Kasumi-1 (cell line): ENCODE measurements around the gene NEU4.
A peak's percentile ranks its signal among the peaks of the same experiment; 100 is the strongest.
"Not testable (repeated sequence)": the region's sequence is repeated elsewhere in the genome, so short reads cannot be mapped to it uniquely, and the experiment has no call there.

ENCODE experiments used
- DNase-seq, 2 experiments: peaks; one replicate each; lab custom pipeline; 2025; lab: John Stamatoyannopoulos, UW

Gene NEU4

DNA sequence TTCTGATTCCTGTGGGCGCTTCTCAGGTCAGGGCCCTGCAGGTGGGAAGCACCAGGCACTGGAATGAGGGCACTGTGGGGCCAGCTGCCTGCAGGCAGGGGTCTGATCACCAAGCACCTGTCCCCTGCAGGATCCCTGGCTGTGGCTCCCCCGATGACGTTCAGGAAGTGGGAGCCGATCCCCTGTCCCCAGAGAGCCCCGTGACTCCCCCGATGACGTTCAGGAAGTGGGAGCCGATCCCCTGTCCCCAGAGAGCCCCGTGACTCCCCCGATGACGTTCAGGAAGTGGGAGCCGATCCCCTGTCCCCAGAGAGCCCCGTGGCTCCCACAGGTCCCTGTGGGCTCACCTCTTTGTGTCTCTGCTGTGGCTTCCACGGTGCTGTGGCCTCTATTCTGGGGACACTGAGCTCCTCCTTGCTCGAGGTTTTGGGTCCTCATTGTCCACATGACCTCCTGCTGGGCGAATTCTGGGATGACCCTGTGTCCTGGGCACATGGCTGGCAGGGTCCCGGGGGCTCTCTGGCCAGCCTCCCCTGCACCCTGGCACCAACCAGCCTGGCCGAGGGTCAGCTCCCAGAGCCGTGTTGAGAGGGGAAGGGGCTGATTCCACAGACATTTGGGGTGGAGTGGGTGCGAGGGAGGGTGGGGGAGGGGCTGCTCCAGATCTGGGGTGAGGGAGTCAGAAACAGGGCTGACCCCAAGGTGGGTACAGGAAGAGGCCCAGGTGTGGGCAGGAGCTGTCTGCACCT, 4.8 kb downstream of the NEU4 start:
- no peak for DNase-seq

DNA sequence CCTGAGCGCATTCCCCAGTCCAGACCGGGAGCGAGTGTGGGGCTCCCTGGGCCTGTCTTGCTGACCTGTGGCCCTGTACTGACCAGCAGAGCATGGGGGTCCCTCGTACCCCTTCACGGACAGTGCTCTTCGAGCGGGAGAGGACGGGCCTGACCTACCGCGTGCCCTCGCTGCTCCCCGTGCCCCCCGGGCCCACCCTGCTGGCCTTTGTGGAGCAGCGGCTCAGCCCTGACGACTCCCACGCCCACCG, 5.3 kb downstream of the NEU4 start:
- no peak for DNase-seq

GRCh38 chr2:241814643-241815476, 5.9 kb downstream of the NEU4 start:
- DNase-seq = no peak

GRCh38 chr2:241815477-241816430, 6.8 kb downstream of the NEU4 start:
- DNase-seq = no peak

GRCh38 chr2:241816431-241817121, 7.6 kb downstream of the NEU4 start:
- no peak for DNase-seq

DNA sequence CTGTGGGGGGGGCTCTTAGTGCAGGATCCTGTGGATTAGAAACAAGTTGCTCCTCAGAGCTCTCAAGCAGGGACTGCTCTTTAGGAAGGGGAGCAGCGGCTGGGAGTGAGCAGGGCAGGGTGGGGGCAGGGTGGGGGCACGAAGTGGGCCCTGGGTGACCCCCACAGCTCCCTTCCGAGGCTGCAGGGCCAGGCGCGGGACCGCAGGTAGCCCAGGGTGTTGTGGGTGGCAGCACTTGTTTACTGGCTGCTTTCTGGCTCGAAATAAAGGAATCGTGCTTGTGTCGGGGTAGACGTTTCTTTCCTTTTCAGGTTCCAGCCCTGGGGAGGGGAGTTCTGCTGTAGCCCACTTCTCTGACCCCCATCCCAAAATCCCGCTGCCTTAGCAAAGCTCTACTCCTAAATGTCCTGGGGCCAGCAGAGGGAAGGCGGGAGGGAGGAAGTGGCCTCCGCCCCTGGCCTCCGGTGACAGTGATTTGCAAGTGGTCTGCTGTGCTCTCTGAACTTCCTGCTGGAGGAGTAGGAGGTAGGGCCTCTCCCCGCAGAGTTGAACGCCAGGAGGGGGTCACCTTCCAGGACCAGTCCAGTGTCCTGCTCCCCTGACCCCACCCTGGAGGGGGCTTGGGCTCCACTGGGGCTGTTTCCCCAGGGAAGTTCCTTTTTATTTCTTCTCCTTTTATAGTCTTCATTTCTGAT, 8.3 kb downstream of the NEU4 start:
- DNase-seq = peak in 1 of 2 experiments; percentile 2

- not testable (repeated sequence) for DNase-seq
These were observed 8.8 kb downstream of the NEU4 start for GRCh38 chr2:241817821-241818215.

- no peak for DNase-seq
These were observed 9.4 kb downstream of the NEU4 start for GRCh38 chr2:241818229-241818942.

- DNase-seq = no peak
These were observed 9.9 kb downstream of the NEU4 start for GRCh38 chr2:241818943-241819270.

GRCh38 chr2:241819947-241820624, 11.1 kb downstream of the NEU4 start:
- not testable (repeated sequence) for DNase-seq

- no peak for DNase-seq
These were observed 11.8 kb downstream of the NEU4 start for GRCh38 chr2:241820625-241821384.

DNA sequence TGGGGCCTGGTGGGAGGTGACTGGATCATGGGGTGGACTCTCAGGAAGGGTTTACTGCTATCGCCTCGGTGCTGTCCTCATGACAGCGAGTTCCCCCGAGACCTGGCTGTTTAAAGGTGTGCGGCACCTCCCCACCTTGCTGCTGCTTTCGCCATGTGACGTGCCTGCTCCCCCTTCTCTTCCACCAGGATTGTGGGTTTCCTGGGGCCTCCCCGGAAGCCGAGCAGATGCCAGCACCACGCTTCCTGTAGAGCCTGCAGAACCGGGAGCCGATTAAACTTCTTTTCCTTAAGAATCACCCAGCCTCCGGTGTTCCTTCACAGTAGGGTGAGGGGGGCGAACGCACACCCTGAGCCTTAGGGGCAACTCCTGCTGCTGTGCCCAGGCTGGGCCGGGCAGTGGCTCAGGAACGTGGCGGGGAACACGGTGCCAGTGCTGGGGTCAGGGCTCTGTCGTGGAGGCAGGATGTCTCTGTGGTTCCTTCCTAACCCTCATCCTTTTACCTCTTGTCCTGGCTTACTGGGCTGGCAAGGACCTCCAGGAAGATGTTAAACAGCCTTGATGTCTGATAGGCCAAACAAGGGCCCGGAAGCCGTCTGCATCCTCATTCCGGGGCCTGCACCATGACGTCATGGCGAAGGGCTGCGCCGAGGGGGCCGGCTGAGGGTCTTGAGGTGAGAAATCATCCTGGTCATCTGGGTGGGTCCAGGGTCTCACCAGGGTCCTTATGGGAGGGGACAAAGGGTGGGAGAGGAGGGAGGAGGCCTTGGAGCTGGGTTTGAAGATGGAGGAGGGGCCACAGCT, 12.7 kb downstream of the NEU4 start:
- DNase-seq = no peak

DNA sequence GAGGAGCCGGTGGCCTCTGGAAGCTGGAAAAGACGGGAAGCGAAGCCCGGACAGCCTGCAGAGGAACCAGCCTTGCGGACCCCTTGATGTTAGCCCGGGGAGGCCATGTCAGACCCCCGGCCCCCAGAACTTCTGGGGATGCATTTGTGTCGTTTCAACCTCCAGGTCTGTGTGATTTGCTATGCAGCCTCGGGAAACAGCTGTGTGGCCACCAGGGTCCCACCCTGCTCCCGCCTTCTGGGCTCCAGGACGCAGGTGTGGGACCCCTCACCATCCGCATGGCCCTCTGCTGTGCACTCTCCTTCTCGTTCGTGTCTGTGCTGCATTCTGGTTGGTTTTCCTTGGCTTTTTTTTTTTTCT, 13.3 kb downstream of the NEU4 start:
- no peak for DNase-seq

DNA sequence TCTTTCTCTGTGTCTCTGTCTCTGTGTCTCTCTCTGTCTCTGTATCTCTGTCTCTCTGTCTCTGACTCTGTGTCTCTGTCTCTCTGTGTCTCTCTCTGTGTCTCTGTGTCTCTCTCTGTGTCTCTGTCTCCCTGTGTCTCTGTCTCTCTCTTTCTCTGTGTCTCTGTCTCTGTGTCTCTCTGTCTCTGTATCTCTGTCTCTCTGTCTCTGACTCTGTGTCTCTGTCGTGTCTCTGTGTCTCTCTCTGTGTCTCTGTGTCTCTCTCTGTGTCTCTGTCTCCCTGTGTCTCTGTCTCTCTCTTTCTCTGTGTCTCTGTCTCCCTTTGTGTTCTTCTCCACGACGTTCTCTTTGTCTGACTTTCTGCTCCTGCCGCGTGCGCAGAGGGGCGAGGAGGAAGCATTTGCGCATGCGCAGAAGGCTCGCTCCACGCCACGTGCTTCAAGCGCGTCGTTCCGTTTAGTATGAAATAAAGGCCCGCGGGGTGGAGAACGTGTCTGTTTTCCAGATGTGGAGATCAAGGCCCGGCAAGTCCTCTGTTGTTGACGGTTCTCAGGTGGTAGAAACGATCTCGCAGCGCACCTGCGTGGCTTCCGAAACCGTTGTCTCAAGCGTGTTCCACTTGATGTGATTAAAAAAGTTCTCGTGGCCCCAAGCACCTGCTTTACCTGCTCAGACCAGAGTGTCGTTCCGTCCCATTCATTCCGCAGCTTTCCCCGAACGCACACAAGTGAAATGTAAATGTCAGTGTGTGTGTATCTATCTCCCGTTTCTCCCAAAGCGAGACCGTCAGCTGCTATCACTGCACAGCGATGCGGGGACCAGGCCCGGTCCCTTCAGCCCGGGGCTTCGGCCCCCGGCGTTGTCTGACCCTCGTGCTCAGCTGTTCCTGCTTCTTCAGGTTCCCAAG, 14.8 kb downstream of the NEU4 start:
- DNase-seq = not testable (repeated sequence)

DNA sequence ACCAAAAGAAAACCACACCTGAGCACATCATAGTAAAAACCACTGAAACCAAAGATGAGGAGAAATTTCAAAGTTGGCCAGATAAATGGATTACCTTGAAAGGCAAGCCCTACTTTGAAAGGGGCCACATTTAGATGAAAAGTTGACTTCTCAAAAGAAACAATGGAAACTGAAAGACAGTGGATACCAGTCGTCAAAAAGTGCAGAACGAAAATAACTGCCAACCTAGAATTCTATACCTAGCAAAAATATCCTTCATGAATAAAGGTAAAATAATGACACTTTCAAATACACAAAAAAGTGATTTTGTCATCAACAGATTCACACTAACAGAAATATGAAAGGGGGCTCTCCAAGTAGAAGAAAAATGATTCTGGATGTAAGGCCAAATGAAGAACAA, 18.4 kb downstream of the NEU4 start:
- no peak for DNase-seq

DNA sequence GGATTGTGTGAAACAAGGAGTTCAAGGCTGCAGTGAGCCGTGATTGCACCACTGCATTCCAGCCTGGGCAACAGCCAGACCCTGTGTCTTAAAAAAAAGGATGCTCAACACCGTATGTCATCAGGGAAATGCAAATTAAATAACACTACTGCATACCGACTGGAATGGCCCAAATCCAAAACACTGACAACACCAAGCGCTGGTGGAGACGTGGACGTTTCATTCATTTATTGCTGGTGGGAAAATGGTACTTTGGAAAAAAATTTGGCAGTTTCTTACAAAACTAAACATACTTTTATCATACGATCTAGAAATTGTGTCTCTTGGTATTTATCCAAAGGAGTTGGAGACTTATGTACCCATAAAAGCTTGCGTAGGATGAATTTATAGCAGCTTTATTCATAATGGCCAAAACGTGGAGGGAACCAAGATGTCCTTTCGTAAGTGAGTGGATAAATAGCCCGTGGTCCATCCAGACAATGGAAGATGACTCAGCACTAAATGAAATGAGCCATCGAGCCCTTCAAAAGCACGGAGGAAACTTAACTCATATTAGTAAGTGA, 24.2 kb downstream of the NEU4 start:
- no peak for DNase-seq
